Measurements from ENCODE around the gene RALGAPA1. TPM values are rescaled to one million over a fixed set of nuclear protein-coding genes. Genes with fewer than 3 reads are reported as not detected.
A peak's percentile ranks its signal among the peaks of the same experiment; 100 is the strongest.

RALGAPA1 gene
- total and polyA plus RNA-seq, 2 of the 13 experiments (the other 11 are each of a cell fraction or from before 2014, with no cell fraction given), result 65.0 to 89.2 TPM

DNA sequence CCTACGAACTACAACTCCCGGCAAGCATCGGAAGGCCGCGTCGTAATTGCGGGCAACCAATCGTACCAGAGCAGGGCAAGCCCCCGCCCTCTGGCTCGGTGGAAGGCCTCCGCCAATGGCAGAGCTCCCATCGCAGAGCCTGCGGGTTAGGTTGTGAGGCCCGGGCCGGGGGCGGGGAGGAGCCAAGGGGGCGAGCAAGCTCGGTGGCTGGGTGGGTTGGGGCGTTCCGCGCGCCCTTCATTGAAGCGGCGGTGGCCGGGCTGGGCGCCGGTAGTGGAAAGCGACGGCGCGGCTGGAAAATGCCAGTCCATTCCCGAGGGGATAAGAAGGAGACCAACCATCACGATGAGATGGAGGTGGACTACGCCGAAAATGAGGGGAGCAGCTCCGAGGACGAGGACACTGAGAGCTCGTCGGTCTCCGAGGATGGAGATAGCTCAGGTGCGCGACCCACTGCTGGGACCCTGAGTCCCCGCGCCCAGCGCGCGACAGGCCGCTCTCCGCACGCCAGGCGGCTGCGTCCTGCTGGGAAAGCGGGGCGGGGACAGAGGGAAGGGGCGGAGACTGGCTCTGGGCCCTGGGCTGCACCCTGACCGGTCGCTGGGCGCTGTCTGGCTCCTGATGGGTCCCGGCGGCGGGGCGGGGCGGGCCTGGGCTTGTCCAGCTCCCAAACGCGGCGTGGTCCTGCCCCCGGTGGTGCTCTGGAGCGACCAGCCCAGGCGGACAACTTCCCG is 17.3 kb upstream of the RALGAPA1 start, which contains the start of gene BRMS1L (continued):
- TF ChIP-seq POLR2AphosphoS5 (IDR thresholded peaks at IDR 0.05; ENCODE audit: low read depth, low read length) (peak; percentile 99), SMARCE1 (IDR thresholded peaks at IDR 0.05; ENCODE audit: borderline replicate concordance) (no peak), ZNF446 (CRISPR knock-in tag; IDR thresholded peaks at IDR 0.05) (peak; percentile 95), ZNF83 (CRISPR knock-in tag; IDR thresholded peaks at IDR 0.05; ENCODE audit: borderline replicate concordance) (peak; percentile 100), ZNF430 (CRISPR knock-in tag; IDR thresholded peaks at IDR 0.05) (peak; percentile 99), ZNF337 (CRISPR knock-in tag; IDR thresholded peaks at IDR 0.05; ENCODE audit: borderline replicate concordance, low read depth) (peak; percentile 99), FOXP4 (CRISPR knock-in tag; IDR thresholded peaks at IDR 0.05) (peak; percentile 82), NFE2L1 (CRISPR knock-in tag; IDR thresholded peaks at IDR 0.05; ENCODE audit: borderline replicate concordance) (peak; percentile 97), ZIK1 (CRISPR knock-in tag; IDR thresholded peaks at IDR 0.05; ENCODE audit: borderline replicate concordance, low read depth) (peak; percentile 98), ZNF468 (CRISPR knock-in tag; IDR thresholded peaks at IDR 0.05) (peak; percentile 99; the same call in 1 of the 2 replicates), KAT2B (IDR thresholded peaks at IDR 0.05; ENCODE audit: borderline replicate concordance, low read depth, low read length) (no peak), ZNF550 (CRISPR knock-in tag; IDR thresholded peaks at IDR 0.05; ENCODE audit: borderline replicate concordance) (peak; percentile 100), PATZ1 (CRISPR knock-in tag; IDR thresholded peaks at IDR 0.05) (peak; percentile 87), CREM (IDR thresholded peaks at IDR 0.05) (no peak; the same call in none of the 2 replicates), CREM (CRISPR knock-in tag; IDR thresholded peaks at IDR 0.05) (peak; percentile 72), ZNF274 (CRISPR knock-in tag; IDR thresholded peaks at IDR 0.05) (peak; percentile 99), ZNF841 (CRISPR knock-in tag; IDR thresholded peaks at IDR 0.05; ENCODE audit: borderline replicate concordance) (no peak; the same call in 1 of the 2 replicates), RXRA (CRISPR knock-in tag; IDR thresholded peaks at IDR 0.05) (peak; percentile 96), TP53 (CRISPR knock-in tag; conservative IDR thresholded peaks at IDR 0.05) (peak; percentile 26; the same call in 1 of the 2 replicates)
- TF ChIP-seq, protein P1, sequence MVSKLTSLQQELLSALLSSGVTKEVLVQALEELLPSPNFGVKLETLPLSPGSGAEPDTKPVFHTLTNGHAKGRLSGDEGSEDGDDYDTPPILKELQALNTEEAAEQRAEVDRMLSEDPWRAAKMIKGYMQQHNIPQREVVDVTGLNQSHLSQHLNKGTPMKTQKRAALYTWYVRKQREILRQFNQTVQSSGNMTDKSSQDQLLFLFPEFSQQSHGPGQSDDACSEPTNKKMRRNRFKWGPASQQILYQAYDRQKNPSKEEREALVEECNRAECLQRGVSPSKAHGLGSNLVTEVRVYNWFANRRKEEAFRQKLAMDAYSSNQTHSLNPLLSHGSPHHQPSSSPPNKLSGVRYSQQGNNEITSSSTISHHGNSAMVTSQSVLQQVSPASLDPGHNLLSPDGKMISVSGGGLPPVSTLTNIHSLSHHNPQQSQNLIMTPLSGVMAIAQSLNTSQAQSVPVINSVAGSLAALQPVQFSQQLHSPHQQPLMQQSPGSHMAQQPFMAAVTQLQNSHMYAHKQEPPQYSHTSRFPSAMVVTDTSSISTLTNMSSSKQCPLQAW (CRISPR knock-in tag; IDR thresholded peaks at IDR 0.05), result peak; percentile 97
- TF ChIP-seq, protein P2, sequence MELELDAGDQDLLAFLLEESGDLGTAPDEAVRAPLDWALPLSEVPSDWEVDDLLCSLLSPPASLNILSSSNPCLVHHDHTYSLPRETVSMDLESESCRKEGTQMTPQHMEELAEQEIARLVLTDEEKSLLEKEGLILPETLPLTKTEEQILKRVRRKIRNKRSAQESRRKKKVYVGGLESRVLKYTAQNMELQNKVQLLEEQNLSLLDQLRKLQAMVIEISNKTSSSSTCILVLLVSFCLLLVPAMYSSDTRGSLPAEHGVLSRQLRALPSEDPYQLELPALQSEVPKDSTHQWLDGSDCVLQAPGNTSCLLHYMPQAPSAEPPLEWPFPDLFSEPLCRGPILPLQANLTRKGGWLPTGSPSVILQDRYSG (CRISPR knock-in tag; IDR thresholded peaks at IDR 0.05), result peak; percentile 87; the same call in 1 of the 2 replicates
- TF ChIP-seq, protein P3, sequence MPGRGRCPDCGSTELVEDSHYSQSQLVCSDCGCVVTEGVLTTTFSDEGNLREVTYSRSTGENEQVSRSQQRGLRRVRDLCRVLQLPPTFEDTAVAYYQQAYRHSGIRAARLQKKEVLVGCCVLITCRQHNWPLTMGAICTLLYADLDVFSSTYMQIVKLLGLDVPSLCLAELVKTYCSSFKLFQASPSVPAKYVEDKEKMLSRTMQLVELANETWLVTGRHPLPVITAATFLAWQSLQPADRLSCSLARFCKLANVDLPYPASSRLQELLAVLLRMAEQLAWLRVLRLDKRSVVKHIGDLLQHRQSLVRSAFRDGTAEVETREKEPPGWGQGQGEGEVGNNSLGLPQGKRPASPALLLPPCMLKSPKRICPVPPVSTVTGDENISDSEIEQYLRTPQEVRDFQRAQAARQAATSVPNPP (CRISPR knock-in tag; IDR thresholded peaks at IDR 0.05), result peak; percentile 99
